GM21423 (cell line): Measurements from ENCODE around the gene KRTAP9-4.
"Not testable (repeated sequence)": the region's sequence is repeated elsewhere in the genome, so short reads cannot be mapped to it uniquely, and the experiment has no call there.

Source experiments
- ATAC-seq: cut with Tn5 transposase; IDR thresholded peaks from one replicate; pipeline ENCODE4 v1.9.1; 2021; ENCODE audit warnings: mild to moderate bottlenecking, moderate library complexity; ENCODE audit not compliant: unreplicated experiment

Gene KRTAP9-4

DNA sequence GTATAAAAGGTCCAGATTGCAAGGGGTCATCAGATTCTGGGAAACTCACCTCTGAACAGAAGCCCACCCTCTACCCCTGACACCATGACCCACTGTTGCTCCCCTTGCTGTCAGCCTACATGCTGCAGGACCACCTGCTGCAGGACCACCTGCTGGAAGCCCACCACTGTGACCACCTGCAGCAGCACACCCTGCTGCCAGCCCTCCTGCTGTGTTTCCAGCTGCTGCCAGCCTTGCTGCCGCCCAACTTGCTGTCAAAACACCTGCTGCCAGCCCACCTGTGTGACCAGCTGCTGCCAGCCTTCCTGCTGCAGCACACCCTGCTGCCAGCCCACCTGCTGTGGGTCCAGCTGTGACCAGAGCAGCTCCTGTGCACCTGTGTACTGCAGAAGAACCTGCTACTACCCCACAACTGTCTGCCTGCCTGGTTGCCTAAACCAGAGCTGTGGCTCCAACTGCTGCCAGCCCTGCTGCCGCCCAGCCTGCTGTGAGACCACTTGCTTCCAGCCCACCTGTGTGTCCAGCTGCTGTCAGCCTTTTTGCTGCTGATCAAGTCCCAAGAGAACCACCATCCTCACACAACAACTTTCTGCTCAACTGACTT is at the start of gene KRTAP9-4:
Gene KRTAP9-4, plus strand, starts transcription at position 51 of the 604 bp plus-strand sequence. Its CDS starts 34 bp downstream, at position 85.
- ATAC-seq = not testable (repeated sequence)

DNA sequence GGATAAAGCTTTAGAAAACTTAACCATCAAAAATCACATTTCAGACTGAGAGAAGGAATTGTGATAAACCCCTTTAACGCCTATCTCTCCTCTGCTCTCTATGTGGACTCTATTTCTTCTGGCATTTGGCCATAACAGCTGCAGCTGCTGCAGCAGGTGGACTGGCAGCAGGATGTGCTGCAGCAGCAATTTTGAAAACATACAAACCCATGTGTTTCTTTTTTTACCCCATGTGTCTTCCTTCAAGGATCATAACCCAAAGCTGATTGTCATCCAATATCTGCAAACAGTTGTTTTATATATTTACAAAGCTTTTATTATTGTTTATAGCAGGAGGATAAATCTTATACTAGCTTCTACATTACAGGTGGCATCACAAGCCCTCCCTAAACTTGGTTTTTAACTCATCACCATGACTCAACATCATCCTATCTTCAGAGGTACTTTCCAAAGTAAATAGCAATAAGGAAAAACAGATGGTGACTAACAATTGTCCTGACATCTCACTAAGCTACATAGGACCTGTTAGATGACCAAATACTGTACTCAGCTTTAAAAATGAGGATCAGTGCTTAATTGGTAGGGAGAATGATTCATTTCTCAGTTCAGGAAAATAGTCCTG is 37.5 kb upstream of the KRTAP9-4 start:
- no peak for ATAC-seq

- no peak for ATAC-seq
These were observed 36.8 kb upstream of the KRTAP9-4 start for GRCh38 chr17:41212524-41213169.

GRCh38 chr17:41215681-41216080 is 33.8 kb upstream of the KRTAP9-4 start:
- ATAC-seq = no peak

DNA sequence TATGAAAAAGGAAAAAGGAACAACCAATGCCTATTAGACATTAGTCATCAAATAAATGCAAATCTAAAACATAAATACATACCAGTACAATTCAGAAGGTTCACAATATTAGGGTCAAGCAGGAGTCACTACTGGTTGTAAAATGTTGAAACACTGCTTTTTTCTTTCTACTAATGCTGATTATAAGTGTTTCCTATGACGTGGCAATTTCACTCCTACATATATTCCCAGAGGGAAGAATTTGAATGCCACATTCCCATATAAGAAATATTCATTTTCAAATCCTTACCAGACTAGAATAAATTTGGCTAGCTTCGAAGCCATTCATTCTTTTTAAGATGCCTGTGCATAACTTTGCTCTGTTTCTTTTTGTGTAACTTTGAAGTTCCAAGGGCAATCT is 25.7 kb upstream of the KRTAP9-4 start:
- no peak for ATAC-seq

DNA sequence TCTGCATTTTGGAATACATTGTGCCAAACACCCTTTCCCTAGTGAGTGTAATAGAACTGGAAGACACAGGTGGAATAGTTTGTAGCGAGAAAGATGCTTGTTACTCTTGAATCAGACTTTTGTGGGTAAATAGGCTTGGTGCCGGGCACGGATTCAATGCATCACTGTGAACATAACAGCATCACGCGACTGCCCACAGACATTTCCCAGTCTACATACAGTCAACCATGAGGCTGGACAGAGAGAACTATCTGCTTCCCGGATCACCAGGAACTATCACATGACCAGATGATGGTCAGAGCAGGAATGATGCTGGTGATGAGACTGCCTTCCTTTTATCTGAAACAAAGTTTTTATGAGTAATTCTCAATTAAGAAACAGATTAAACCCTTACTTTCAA is 23.4 kb upstream of the KRTAP9-4 start:
- no peak for ATAC-seq

GRCh38 chr17:41226598-41227095 is 22.8 kb upstream of the KRTAP9-4 start, which contains the start of gene KRTAP9-2:
Gene KRTAP9-2 (plus strand): TSS chr17:41226648. CDS start chr17:41226655, 7 bp downstream.
- not testable (repeated sequence) for ATAC-seq

- ATAC-seq = no peak
These were observed 19.4 kb upstream of the KRTAP9-4 start for GRCh38 chr17:41230094-41230493.

- ATAC-seq = no peak
These were observed 17.8 kb upstream of the KRTAP9-4 start for GRCh38 chr17:41231731-41232130.

- ATAC-seq = not testable (repeated sequence)
These were observed 16.9 kb upstream of the KRTAP9-4 start, which contains the start of gene KRTAP9-3 for GRCh38 chr17:41232399-41233105. Gene KRTAP9-3 (plus strand): TSS chr17:41232449. CDS start chr17:41232502, 53 bp downstream.

GRCh38 chr17:41237116-41237515 is 12.4 kb upstream of the KRTAP9-4 start:
- not testable (repeated sequence) for ATAC-seq

- ATAC-seq = not testable (repeated sequence)
These were observed 11.5 kb upstream of the KRTAP9-4 start, which contains the start of gene KRTAP9-8 for GRCh38 chr17:41237949-41238437. Gene KRTAP9-8 (plus strand): TSS chr17:41237999. CDS start chr17:41238052, 53 bp downstream.

DNA sequence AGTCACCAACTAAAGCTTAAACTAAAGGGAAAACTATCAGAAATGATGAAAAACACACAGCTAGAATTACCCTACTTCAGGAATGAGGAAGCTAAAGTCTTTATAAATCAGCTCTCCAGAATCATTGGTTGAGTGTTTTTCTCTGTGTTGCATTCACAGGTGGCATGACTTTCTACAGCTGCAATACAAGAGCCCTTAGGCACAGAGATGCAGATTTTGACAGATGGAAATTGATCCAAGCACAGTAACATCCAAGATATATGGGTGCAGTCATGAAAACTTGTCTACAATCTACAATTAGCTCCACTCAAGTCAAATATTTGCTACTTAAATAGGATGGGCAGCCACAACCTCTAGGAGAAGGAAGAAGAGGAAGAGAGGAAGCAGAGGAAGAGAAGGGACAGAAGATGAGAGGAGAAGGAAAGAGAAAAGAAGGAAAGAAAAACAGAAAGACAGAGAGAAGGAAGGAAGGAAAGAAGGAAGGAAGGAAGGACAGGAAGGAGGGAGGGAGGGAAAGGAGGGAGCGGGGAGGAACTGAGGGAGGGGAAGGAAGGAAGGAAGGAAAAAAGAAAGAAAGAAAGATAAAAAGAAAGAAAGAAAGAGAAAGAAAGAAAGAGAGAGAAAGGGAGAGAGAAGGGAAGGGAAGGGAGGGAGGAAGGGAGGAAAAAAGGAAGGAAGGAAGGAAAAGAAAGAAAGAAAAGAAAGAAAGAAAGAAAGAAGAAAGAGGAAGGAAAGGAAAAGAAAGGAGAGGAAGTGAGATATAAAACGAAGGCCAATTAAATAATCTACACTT is 2.3 kb upstream of the KRTAP9-4 start:
- not testable (repeated sequence) for ATAC-seq

- ATAC-seq = no peak
These were observed 1.8 kb downstream of the KRTAP9-4 start for GRCh38 chr17:41251261-41251660.

- ATAC-seq = no peak
These were observed 5.4 kb downstream of the KRTAP9-4 start for GRCh38 chr17:41254861-41255260.

DNA sequence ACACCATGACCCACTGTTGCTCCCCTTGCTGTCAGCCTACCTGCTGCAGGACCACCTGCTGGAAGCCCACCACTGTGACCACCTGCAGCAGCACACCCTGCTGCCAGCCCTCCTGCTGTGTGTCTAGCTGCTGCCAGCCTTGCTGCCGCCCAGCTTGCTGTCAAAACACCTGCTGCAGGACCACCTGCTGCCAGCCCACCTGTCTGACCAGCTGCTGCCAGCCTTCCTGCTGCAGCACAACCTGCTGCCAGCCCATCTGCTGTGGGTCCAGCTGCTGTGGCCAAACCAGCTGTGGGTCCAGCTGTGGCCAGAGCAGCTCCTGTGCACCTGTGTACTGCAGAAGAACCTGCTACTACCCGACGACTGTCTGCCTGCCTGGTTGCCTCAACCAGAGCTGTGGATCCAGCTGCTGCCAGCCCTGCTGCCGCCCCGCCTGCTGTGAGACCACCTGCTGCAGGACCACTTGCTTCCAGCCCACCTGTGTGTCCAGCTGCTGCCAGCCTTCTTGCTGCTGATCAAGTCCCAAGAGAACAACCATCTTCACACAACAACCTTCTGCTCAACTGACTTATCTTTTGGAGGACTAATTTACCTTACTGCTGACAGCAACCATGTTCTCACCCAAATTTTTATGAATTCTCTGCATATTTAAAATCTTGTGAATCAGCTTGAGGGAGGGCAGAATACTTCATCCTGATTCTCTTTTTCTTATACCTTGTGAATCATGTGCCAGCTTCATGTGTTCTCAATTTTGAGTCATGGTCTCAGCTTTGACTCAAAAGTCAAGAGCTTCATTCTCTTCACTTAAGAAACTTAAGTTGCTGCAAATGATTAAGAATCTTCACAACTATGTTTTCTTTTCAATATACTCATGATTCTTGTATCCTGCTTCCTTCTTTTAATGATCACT is 6.1 kb downstream of the KRTAP9-4 start, which contains the start of gene KRTAP9-9:
Gene KRTAP9-9, plus strand, starts transcription at position 4 of the 910 bp plus-strand sequence.
- ATAC-seq = not testable (repeated sequence)

GRCh38 chr17:41256291-41256685 is 6.8 kb downstream of the KRTAP9-4 start:
- no peak for ATAC-seq

GRCh38 chr17:41258406-41258805 is 8.9 kb downstream of the KRTAP9-4 start:
- no peak for ATAC-seq

DNA sequence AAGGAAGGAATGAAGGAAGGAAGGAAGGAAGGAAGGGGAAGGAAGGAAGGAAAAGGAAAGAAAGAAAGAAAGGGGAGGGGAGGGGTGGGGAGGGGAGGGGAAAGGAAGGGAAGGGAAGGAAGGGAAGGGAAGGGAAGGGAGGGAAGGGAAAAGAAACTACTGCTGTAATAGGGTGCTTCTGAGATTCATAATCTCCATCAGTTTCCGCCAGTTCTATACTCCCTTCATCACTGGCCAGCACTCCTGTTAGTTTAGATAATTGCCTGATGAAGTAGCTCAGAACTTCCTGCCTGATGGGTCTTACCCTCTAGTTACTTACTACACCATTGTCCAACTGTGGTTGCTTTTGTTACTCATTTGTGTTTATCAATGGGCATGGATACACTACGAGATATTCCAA is 13.7 kb downstream of the KRTAP9-4 start:
- ATAC-seq = no peak
